GM12878 (cell line): Measurements from ENCODE around the gene SLC16A10. TPM values are rescaled to one million over a fixed set of nuclear protein-coding genes. Genes with fewer than 3 reads are reported as not detected.

Experiments
- ATAC-seq: fragments of 200-7000 bp; cut with Tn5 transposase; 3 replicates; pipeline ENCODE4 v1.9.1; 2020; ENCODE audit warnings: mild to moderate bottlenecking, moderate library complexity
- BruUV-seq: library from RNA; stranded (reverse); fragments of 400-500 nt; replicated peaks from 2 replicates; lab custom pipeline; 2021; lab: Mats Ljungman, UMichigan
- CTCF ChIA-PET: fragments of 300-600 bp; sonication (Branson Sonifier 250); formaldehyde crosslinking; extraction: SDS; loops from one replicate; lab custom pipeline; 2021; ENCODE audit warnings: inconsistent platforms; lab: Yijun Ruan, JAX
- POLR2A ChIA-PET: fragments of 350-600 bp; formaldehyde crosslinking; extraction: SDS; loops from one replicate; lab custom pipeline; 2021; ENCODE audit warnings: inconsistent platforms; lab: Charles Lee
- RAD21 ChIA-PET: fragments of 300-600 bp; sonication (Branson Sonifier 250); formaldehyde crosslinking; loops from one replicate; lab custom pipeline; 2023; ENCODE audit warnings: antibody characterized with exemption; ENCODE audit not compliant: unreplicated experiment; lab: Charles Lee
- SMC1A ChIA-PET: fragments of 300-600 bp; sonication (Branson Sonifier 250); formaldehyde crosslinking; loops from one replicate; lab custom pipeline; 2023; ENCODE audit not compliant: unreplicated experiment, uncharacterized antibody; lab: Charles Lee
- DNase-seq: peaks from one replicate; pipeline ENCODE4 v3.0.0-alpha.2; 2011; ENCODE audit warnings: low read depth, low spot score
- FAIRE-seq: peaks from 3 replicates; lab custom pipeline; 2011; peaks lifted over from hg19 to GRCh38; lab: Jason Lieb, UNC
- H2AFZ ChIP-seq: 2 replicates; pipeline ENCODE4 v1.6.0; 2011; ENCODE audit warnings: low read depth, low read length, control low read depth; ENCODE audit not compliant: control insufficient read depth
- H3K27ac ChIP-seq: 2 replicates; pipeline ENCODE4 v1.5.1; 2011; ENCODE audit warnings: control low read depth; ENCODE audit not compliant: control insufficient read depth, insufficient read depth
- H3K27me3 ChIP-seq, 2 experiments: replicated peaks in 1 of 2; 2 replicates each; pipeline versions ENCODE4 v1.6.0 to v1.6.1; 2011; ENCODE audit warnings: low read length in 1 of 2; ENCODE audit not compliant: control insufficient read depth in 2 of 2, insufficient read depth in 2 of 2
- H3K36me3 ChIP-seq, 2 experiments: 2 replicates each; pipeline ENCODE4 v1.5.1; 2011; ENCODE audit warnings: low read length in 1 of 2; ENCODE audit not compliant: control insufficient read depth in 2 of 2, insufficient read depth in 2 of 2
- H3K4me1 ChIP-seq: 2 replicates; pipeline ENCODE4 v1.6.1; 2011; ENCODE audit warnings: mild to moderate bottlenecking, low read length, moderate library complexity, mixed read lengths; ENCODE audit not compliant: control insufficient read depth, insufficient read depth
- H3K4me2 ChIP-seq: 2 replicates; pipeline ENCODE4 v1.6.0; 2011; ENCODE audit warnings: control low read depth; ENCODE audit not compliant: control insufficient read depth, insufficient read depth
- H3K4me3 ChIP-seq: fragments of 200-600 bp; sonication (generic); 2 replicates; pipeline ENCODE4 v1.5.1; 2016
- H3K79me2 ChIP-seq: 2 replicates; pipeline ENCODE4 v1.6.0; 2011; ENCODE audit warnings: low read length; ENCODE audit not compliant: control insufficient read depth, insufficient read depth
- H3K9ac ChIP-seq: 2 replicates; pipeline ENCODE4 v1.8.0; 2011; ENCODE audit warnings: low read length, control low read depth, mixed read lengths; ENCODE audit not compliant: control insufficient read depth, insufficient read depth
- H3K9me3 ChIP-seq: replicated peaks from 3 replicates; pipeline ENCODE4 v1.5.1; 2011; ENCODE audit warnings: mild to moderate bottlenecking, low read length; ENCODE audit not compliant: control insufficient read depth, insufficient read depth
- H4K20me1 ChIP-seq: 2 replicates; pipeline ENCODE4 v1.6.0; 2011; ENCODE audit not compliant: control insufficient read depth, insufficient read depth
- BCL11A ChIP-seq: IDR thresholded peaks from 2 replicates; pipeline ENCODE4 v1.6.1; 2011; ENCODE audit warnings: low read depth, low read length
- BRCA1 ChIP-seq: IDR thresholded peaks from 2 replicates; pipeline ENCODE4 v1.6.1; 2011; ENCODE audit warnings: low read depth, low read length, improper control_type of control experiment
- CBFB ChIP-seq: IDR thresholded peaks from 2 replicates; pipeline ENCODE4 v1.6.1; 2016; ENCODE audit warnings: antibody characterized with exemption, low read depth
- CEBPB ChIP-seq, 2 experiments: fragments of 150-350 bp in 1 of 2; IDR thresholded peaks; 2 replicates each; pipeline ENCODE4 v1.6.1; 2012 to 2014; ENCODE audit warnings: low read depth in 2 of 2, low read length in 2 of 2, borderline replicate concordance in 1 of 2, inconsistent platforms in 1 of 2
- CHD2 ChIP-seq: IDR thresholded peaks from 2 replicates; pipeline ENCODE4 v1.6.1; 2011; ENCODE audit warnings: low read depth, low read length, improper control_type of control experiment, borderline replicate concordance
- CTCF ChIP-seq, 3 experiments: IDR thresholded peaks in 2 of 3; conservative IDR thresholded peaks in 1 of 3; 2 replicates each; pipeline ENCODE4 v1.5.1; 2011; ENCODE audit warnings: low read depth in 3 of 3, low read length in 3 of 3, mild to moderate bottlenecking in 3 of 3, control low read depth in 2 of 3, moderate library complexity in 2 of 3, inconsistent platforms in 1 of 3, mixed read lengths in 1 of 3; ENCODE audit not compliant: control insufficient read depth in 2 of 3, insufficient read depth in 1 of 3; ENCODE audit errors: extremely low read depth in 1 of 3
- EP300 ChIP-seq, 2 experiments: fragments of 150-350 bp in 1 of 2; IDR thresholded peaks; 2 replicates each; pipeline ENCODE4 v1.6.1; 2011 to 2012; ENCODE audit warnings: low read depth in 2 of 2, low read length in 2 of 2, borderline replicate concordance in 1 of 2, improper control_type of control experiment in 1 of 2, inconsistent platforms in 1 of 2; ENCODE audit not compliant: control insufficient read depth in 1 of 2
- IRF4 ChIP-seq: IDR thresholded peaks from 2 replicates; pipeline ENCODE4 v1.6.1; 2011; ENCODE audit warnings: low read depth, low read length
- KAT2A ChIP-seq: conservative IDR thresholded peaks from 2 replicates; pipeline ENCODE4 v1.6.1; 2011; ENCODE audit warnings: low read depth, low read length; ENCODE audit not compliant: control insufficient read depth
- NFIC ChIP-seq: IDR thresholded peaks from 2 replicates; pipeline ENCODE4 v1.6.1; 2012; ENCODE audit warnings: low read depth, mild to moderate bottlenecking, inconsistent platforms, low read length, moderate library complexity
- NFYB ChIP-seq: IDR thresholded peaks from 2 replicates; pipeline ENCODE4 v1.6.1; 2011; ENCODE audit warnings: low read depth, mild to moderate bottlenecking, low read length, improper control_type of control experiment, moderate library complexity; ENCODE audit not compliant: insufficient read depth
- RAD51 ChIP-seq: fragments of 450-650 bp; IDR thresholded peaks from 2 replicates; pipeline ENCODE4 v1.6.1; 2016; ENCODE audit warnings: moderate library complexity, mild to moderate bottlenecking, inconsistent platforms
- SMAD5 ChIP-seq: IDR thresholded peaks from 2 replicates; pipeline ENCODE4 v1.6.1; 2016; ENCODE audit warnings: antibody characterized with exemption, low read depth
- SREBF2 ChIP-seq: IDR thresholded peaks from 2 replicates; pipeline ENCODE4 v1.6.1; 2012; ENCODE audit warnings: mild to moderate bottlenecking, low read length
- TCF7 ChIP-seq: IDR thresholded peaks from 2 replicates; pipeline ENCODE4 v1.6.1; 2014; ENCODE audit warnings: antibody characterized with exemption, borderline replicate concordance
- ZBED1 ChIP-seq: IDR thresholded peaks from 2 replicates; pipeline ENCODE4 v1.6.1; 2016; ENCODE audit warnings: borderline replicate concordance
- WGBS: methylation state at CpG from one replicate; pipeline ENCODE4 v1.1.6; 2016; ENCODE audit warnings: low lambda C conversion rate; ENCODE audit not compliant: insufficient replicate concordance, insufficient coverage; ENCODE audit errors: missing lambda C conversion rate; 5-methylcytosine and 5-hydroxymethylcytosine counted together
- in situ Hi-C: fragments of 300-500 bp; cut with MboI; formaldehyde crosslinking; loops from 9 replicates; pipeline ENCODE4 v1.14.3; 2018; ENCODE audit warnings: mixed read lengths
- intact Hi-C: fragments of 100-400 bp; cut with micrococcal nuclease; formaldehyde crosslinking; loops from one replicate; pipeline ENCODE4 v1.14.2; 2022; ENCODE audit not compliant: unreplicated experiment
- polyA plus RNA-seq, 11 experiments: library from polyadenylated mRNA; depleted of rRNA in 4 of 11; unstranded in 6 of 11; stranded (reverse) in 5 of 11; fragments of >200 nt; fragmentation: Nextera tagmentation in 4 of 11; fragmentation: Illumina TruSeq in 1 of 11; extraction: Ambion mirVana in 4 of 11; extraction: Trizol in 1 of 11; gene quantifications; 1 replicate in 1 of 11; 2 replicates in 10 of 11; pipeline versions ENCODE4 v1.2.1 to v1.2.3, GENCODE V29; 2011 to 2016; ENCODE audit warnings: inconsistent platforms in 2 of 11, missing spikeins in 2 of 11, low read depth in 1 of 11
- total RNA-seq, 4 experiments: library from RNA; depleted of rRNA in 3 of 4; stranded (reverse); fragments of >200 nt in 3 of 4; fragmentation: Illumina TruSeq in 1 of 4; extraction: Trizol in 1 of 4; gene quantifications; 2 replicates each; pipeline versions ENCODE4 v1.2.1 to v1.2.3, GENCODE V29; 2013 to 2021

SLC16A10 gene
- total and polyA plus RNA-seq, 10 of the 15 experiments (the other 5 are each of a cell fraction or from before 2014, with no cell fraction given) = 2.3 to 19.0 (median 8.0) TPM

- intact Hi-C loops (no loop called here), in situ Hi-C loops (no loop called here)
- TF ChIP-seq ZBED1 (no peak), CHD2 (no peak)
- WGBS = 100% methylated on average over 3 of the region's 3 CpGs
- Histone ChIP-seq H3K4me3 (no peak overlapping the region), H4K20me1 (no peaks in the 10 kb centered on the region), H3K27me3 (no peaks in the 10 kb centered on the region), H3K27ac (no peak overlapping the region), H2AFZ (no peak overlapping the region), H3K9ac (no peak overlapping the region), H3K4me2 (no peak overlapping the region), H3K79me2 (no peaks in the 10 kb centered on the region), H3K4me1 (no peaks in the 10 kb centered on the region), H3K9me3 (peaks cover 23% of the 10 kb centered on the region), H3K36me3 (peaks cover 5 to 29% of the 10 kb centered on the region in 2 experiments)
- ChIA-PET RAD21 (interaction anchor here (1.7 kb wide), 1 partner anchor 202 kb away, joined by 4 read pairs; no protein-coding TSS in a partner anchor), CTCF (no interaction called here), POLR2A (no interaction called here), SMC1A (interaction anchor here (1.0 to 1.4 kb wide), 2 partner anchors 113 to 311 kb away, joined by 3 to 4 read pairs; no protein-coding TSS in a partner anchor)
- FAIRE-seq (no peak), ATAC-seq (no peak), DNase-seq (no peak)
- BruUV-seq = no TSS peak
These were observed 189.4 kb downstream of the SLC16A10 start for GRCh38 chr6:111276736-111277135.

GRCh38 chr6:111277819-111278218 lies 190.5 kb downstream of the SLC16A10 start:
- RAD21 ChIA-PET = no interaction called here
- SMC1A ChIA-PET = interaction anchor here (1.0 to 1.1 kb wide), 2 partner anchors 19 to 112 kb away, joined by 3 read pairs; no protein-coding TSS in a partner anchor
- Histone ChIP-seq H3K27ac (no peak overlapping the region), H3K79me2 (no peaks in the 10 kb centered on the region), H3K9me3 (peaks cover 23% of the 10 kb centered on the region), H3K4me1 (no peaks in the 10 kb centered on the region), H3K36me3 (peaks cover 5 to 32% of the 10 kb centered on the region in 2 experiments), H3K4me2 (no peak overlapping the region), H3K9ac (no peak overlapping the region), H3K4me3 (no peak overlapping the region), H2AFZ (no peak overlapping the region), H3K27me3 (no peaks in the 10 kb centered on the region), H4K20me1 (no peaks in the 10 kb centered on the region)
- WGBS = 89% methylated on average over 1 of the region's 1 CpG
- in situ Hi-C loops = no loop called here
- BruUV-seq = no TSS peak
- CTCF ChIA-PET = interaction anchor here (0.6 to 0.7 kb wide), 2 partner anchors 15 to 201 kb away, joined by 3 to 4 read pairs; no protein-coding TSS in a partner anchor
- intact Hi-C loops = no loop called here
- DNase-seq = no peak
- no peak for TF ChIP-seq CBFB
- TF ChIP-seq SREBF2 = no peak
- TF ChIP-seq TCF7 = no peak
- no peak for TF ChIP-seq CTCF (IDR thresholded peaks at IDR 0.05 in 2 of 3, conservative IDR thresholded peaks at IDR 0.05 in 1 of 3; ENCODE audit: control insufficient read depth in 2 of 3, extremely low read depth in 1 of 3, insufficient read depth in 1 of 3, low read depth in 3 of 3, low read length in 3 of 3)
- TF ChIP-seq KAT2A = no peak
- no peak for TF ChIP-seq BRCA1
- TF ChIP-seq SMAD5 = no peak
- no peak for TF ChIP-seq RAD51
- TF ChIP-seq CEBPB (IDR thresholded peaks at IDR 0.05; ENCODE audit: borderline replicate concordance in 1 of 2, low read depth in 2 of 2, low read length in 2 of 2) = no peak
- no peak for TF ChIP-seq NFYB
- TF ChIP-seq EP300 (IDR thresholded peaks at IDR 0.05; ENCODE audit: borderline replicate concordance in 1 of 2, control insufficient read depth in 1 of 2, low read depth in 2 of 2, low read length in 2 of 2) = no peak
- no peak for TF ChIP-seq BCL11A
- TF ChIP-seq NFIC = no peak
- no peak for TF ChIP-seq IRF4
- no peak for ATAC-seq
- no peak for FAIRE-seq
- POLR2A ChIA-PET = no interaction called here
